ENCODE data around the gene FOXI2.

The FOXI2 gene

GRCh38 chr10:127734753-127735152 lies 2.2 kb upstream of the FOXI2 start:
- Histone ChIP-seq H3K4me1 (ENCODE audit: control insufficient read depth, low read length) (no peaks in the 10 kb centered on the region), H3K27ac (ENCODE audit: low read depth, low read length) (no peak overlapping the region), H3K9me2 (replicated peaks; ENCODE audit: control insufficient read depth, low read length) (no peaks in the 10 kb centered on the region), H3K4me2 (ENCODE audit: low read length) (no peak overlapping the region), H3K27me3 (ENCODE audit: control insufficient read depth, low read length) (no peaks in the 10 kb centered on the region), H3K36me3 (ENCODE audit: control insufficient read depth, low read length) (no peaks in the 10 kb centered on the region), H3K79me2 (ENCODE audit: control insufficient read depth, low read length) (no peaks in the 10 kb centered on the region), H3F3A (ENCODE audit: control insufficient read depth, insufficient read depth) (no peaks in the 10 kb centered on the region), H3K4me3 (ENCODE audit: low read length) (no peak overlapping the region), H3K9me3 (ENCODE audit: control insufficient read depth, insufficient read depth, low read length) (no peaks in the 10 kb centered on the region; the same call in 1 of the 2 replicates), H4K20me1 (ENCODE audit: control insufficient read depth, insufficient read depth, low read depth, low read length) (no peaks in the 10 kb centered on the region)
- no peak for TF ChIP-seq CTCF (IDR thresholded peaks at IDR 0.05; ENCODE audit: low read depth, low read length, poor library complexity, severe bottlenecking)
- TF ChIP-seq EZH2phosphoT487 (IDR thresholded peaks at IDR 0.05; ENCODE audit: borderline replicate concordance, low read length): no peak

- Histone ChIP-seq H4K20me1 (ENCODE audit: control insufficient read depth, insufficient read depth, low read depth, low read length) (no peaks in the 10 kb centered on the region), H3K27ac (ENCODE audit: low read depth, low read length) (no peak overlapping the region), H3F3A (ENCODE audit: control insufficient read depth, insufficient read depth) (no peaks in the 10 kb centered on the region), H3K4me3 (ENCODE audit: low read length) (no peak overlapping the region), H3K79me2 (ENCODE audit: control insufficient read depth, low read length) (no peaks in the 10 kb centered on the region), H3K36me3 (ENCODE audit: control insufficient read depth, low read length) (no peaks in the 10 kb centered on the region), H3K27me3 (ENCODE audit: control insufficient read depth, low read length) (no peaks in the 10 kb centered on the region), H3K9me2 (replicated peaks; ENCODE audit: control insufficient read depth, low read length) (no peaks in the 10 kb centered on the region), H3K4me1 (ENCODE audit: control insufficient read depth, low read length) (no peaks in the 10 kb centered on the region), H3K4me2 (ENCODE audit: low read length) (no peak overlapping the region), H3K9me3 (ENCODE audit: control insufficient read depth, insufficient read depth, low read length) (no peaks in the 10 kb centered on the region; the same call in 1 of the 2 replicates)
- TF ChIP-seq CTCF (IDR thresholded peaks at IDR 0.05; ENCODE audit: low read depth, low read length, poor library complexity, severe bottlenecking) (no peak), EZH2phosphoT487 (IDR thresholded peaks at IDR 0.05; ENCODE audit: borderline replicate concordance, low read length) (no peak)
These were observed 1.8 kb upstream of the FOXI2 start for GRCh38 chr10:127735156-127735555.

- H3K9me2 ChIP-seq (replicated peaks; ENCODE audit: control insufficient read depth, low read length): no peaks in the 10 kb centered on the region
- H3K9me3 ChIP-seq (ENCODE audit: control insufficient read depth, insufficient read depth, low read length): no peaks in the 10 kb centered on the region; the same call in 1 of the 2 replicates
- no peaks in the 10 kb centered on the region for H3K36me3 ChIP-seq (ENCODE audit: control insufficient read depth, low read length)
- H3K4me2 ChIP-seq (ENCODE audit: low read length): no peak overlapping the region
- H3K4me1 ChIP-seq (ENCODE audit: control insufficient read depth, low read length): no peaks in the 10 kb centered on the region
- no peak for TF ChIP-seq CTCF (IDR thresholded peaks at IDR 0.05; ENCODE audit: low read depth, low read length, poor library complexity, severe bottlenecking)
- no peak for TF ChIP-seq EZH2phosphoT487 (IDR thresholded peaks at IDR 0.05; ENCODE audit: borderline replicate concordance, low read length)
- no peaks in the 10 kb centered on the region for H3K27me3 ChIP-seq (ENCODE audit: control insufficient read depth, low read length)
- no peak overlapping the region for H3K4me3 ChIP-seq (ENCODE audit: low read length)
- no peaks in the 10 kb centered on the region for H4K20me1 ChIP-seq (ENCODE audit: control insufficient read depth, insufficient read depth, low read depth, low read length)
- H3F3A ChIP-seq (ENCODE audit: control insufficient read depth, insufficient read depth): no peaks in the 10 kb centered on the region
- H3K79me2 ChIP-seq (ENCODE audit: control insufficient read depth, low read length): no peaks in the 10 kb centered on the region
- no peak overlapping the region for H3K27ac ChIP-seq (ENCODE audit: low read depth, low read length)
These were observed 1.2 kb upstream of the FOXI2 start for GRCh38 chr10:127735723-127736221.
